ENCODE data around the gene MAOA.

MAOA gene

DNA sequence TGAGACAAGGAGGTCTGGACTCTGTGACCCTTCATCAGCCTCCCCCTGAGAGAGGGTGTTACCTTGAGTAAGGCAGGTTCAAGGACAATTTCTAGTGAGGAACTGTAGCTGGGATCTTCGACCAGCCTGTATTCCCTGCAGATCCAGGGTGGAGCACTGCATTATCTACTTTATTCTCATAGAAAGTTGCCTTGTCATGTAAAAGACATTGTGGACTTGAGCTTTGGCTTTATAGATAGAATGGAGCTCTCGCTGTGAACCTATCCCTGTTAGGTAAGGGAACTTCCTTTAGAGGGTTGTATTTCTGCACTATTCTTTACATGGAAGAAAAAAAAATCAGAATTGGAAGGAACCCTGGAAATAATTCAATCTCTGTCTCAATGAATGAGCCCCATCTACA, 91.4 kb downstream of the MAOA start:
- Histone ChIP-seq H3K27ac (no peak overlapping the region), H3K36me3 (peaks cover 0 to 22% (median 20%) of the 10 kb centered on the region in 3 donors), H3K4me3 (no peak overlapping the region), H3K27me3 (no peaks in the 10 kb centered on the region), H3K4me1 (peaks cover 0 to 8% (median 0%) of the 10 kb centered on the region in 4 donors), H3K9me3 (peaks cover 0 to 7% (median 5%) of the 10 kb centered on the region in 3 donors)
- TF ChIP-seq, protein P1, sequence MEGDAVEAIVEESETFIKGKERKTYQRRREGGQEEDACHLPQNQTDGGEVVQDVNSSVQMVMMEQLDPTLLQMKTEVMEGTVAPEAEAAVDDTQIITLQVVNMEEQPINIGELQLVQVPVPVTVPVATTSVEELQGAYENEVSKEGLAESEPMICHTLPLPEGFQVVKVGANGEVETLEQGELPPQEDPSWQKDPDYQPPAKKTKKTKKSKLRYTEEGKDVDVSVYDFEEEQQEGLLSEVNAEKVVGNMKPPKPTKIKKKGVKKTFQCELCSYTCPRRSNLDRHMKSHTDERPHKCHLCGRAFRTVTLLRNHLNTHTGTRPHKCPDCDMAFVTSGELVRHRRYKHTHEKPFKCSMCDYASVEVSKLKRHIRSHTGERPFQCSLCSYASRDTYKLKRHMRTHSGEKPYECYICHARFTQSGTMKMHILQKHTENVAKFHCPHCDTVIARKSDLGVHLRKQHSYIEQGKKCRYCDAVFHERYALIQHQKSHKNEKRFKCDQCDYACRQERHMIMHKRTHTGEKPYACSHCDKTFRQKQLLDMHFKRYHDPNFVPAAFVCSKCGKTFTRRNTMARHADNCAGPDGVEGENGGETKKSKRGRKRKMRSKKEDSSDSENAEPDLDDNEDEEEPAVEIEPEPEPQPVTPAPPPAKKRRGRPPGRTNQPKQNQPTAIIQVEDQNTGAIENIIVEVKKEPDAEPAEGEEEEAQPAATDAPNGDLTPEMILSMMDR (IDR thresholded peaks at IDR 0.05): no peak
- DNase-seq: no peak
- intact Hi-C loops (cut with DNase I; ENCODE audit: low total_unique reads): no loop called here

DNA sequence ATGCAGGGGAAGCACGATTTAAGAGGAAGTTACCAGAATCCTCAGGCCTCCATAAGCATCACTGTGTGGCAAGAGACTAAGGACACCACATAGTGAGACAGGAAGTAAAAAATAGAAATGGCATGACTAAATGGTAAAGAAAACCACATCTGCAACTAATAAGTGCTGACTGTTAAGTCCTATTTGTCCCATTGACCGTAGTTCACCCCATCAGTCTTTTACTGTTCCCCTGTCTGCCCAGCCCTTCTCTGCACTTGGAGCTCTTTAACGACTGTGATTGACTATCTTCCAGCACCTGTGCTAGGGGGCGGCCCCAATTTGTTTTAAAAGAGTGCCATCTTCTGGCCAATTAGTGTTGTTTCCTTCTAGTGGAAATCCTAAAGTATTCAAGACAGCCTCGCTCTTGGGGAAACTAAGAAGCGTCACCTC, 94.2 kb downstream of the MAOA start:
- H3K4me1 ChIP-seq: peaks cover 0 to 5% (median 0%) of the 10 kb centered on the region in 4 donors
- no peak overlapping the region for H3K27ac ChIP-seq
- H3K36me3 ChIP-seq: peaks cover 0 to under 1% (median 0%) of the 10 kb centered on the region in 3 donors
- intact Hi-C loops (cut with DNase I; ENCODE audit: low total_unique reads): loop anchor here (1.0 kb wide), 1 partner anchor 191 kb away; no protein-coding TSS in a partner anchor
- H3K4me3 ChIP-seq: no peak overlapping the region
- TF ChIP-seq, protein P1 (IDR thresholded peaks at IDR 0.05): peak; percentile 41 to 53
- H3K27me3 ChIP-seq: no peaks in the 10 kb centered on the region
- peak; percentile 47 to 67 for DNase-seq
- peaks cover 0 to 7% (median 5%) of the 10 kb centered on the region in 3 donors for H3K9me3 ChIP-seq

DNA sequence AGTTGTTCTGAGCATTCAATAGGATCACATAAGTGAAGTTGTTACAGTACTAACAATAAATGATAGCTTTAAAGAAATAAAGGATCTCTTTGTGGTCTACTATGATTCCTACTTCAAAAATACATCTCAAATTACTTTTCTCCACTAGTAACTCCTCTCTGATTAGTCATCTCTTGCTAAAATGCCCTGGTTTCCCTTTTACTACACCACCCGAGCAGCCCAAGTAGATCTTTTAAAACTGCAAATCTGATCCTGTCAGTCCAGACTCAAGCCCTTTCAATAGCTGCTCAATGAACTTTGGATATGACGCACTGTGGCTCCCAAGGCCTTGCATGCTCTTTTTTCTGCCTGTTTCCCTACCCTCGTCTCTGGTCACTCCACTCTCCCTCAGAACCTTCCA, 97.5 kb downstream of the MAOA start:
- no peaks in the 10 kb centered on the region for H3K36me3 ChIP-seq
- no peak overlapping the region for H3K27ac ChIP-seq
- TF ChIP-seq, protein P1 (IDR thresholded peaks at IDR 0.05): no peak
- H3K9me3 ChIP-seq: peaks cover 0 to 7% (median 5%) of the 10 kb centered on the region in 3 donors
- H3K4me3 ChIP-seq: no peak overlapping the region
- peaks cover 0 to 5% (median 0%) of the 10 kb centered on the region in 4 donors for H3K4me1 ChIP-seq
- intact Hi-C loops (cut with DNase I; ENCODE audit: low total_unique reads): no loop called here
- no peak for DNase-seq
- no peaks in the 10 kb centered on the region for H3K27me3 ChIP-seq

DNA sequence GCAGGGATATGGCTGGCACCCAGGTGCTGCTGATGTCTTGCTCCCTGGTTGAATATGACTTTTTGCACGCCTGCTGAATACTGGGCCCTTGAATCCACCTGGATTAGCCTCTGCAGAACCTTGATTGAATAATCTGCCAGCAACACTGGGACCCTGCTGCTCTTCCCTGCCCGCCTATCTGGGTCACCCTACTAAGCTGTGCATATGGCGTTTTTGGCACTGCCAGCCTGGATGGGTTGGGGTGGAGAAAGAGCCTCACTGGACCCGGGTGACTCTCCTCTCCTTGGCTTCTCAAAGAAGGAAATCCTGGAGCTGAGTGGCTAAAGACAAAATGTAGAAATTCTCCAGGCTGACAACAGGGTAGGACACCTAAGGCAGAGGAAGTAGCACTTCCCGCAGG, 100.0 kb downstream of the MAOA start:
- no peaks in the 10 kb centered on the region for H3K27me3 ChIP-seq
- no peaks in the 10 kb centered on the region for H3K36me3 ChIP-seq
- H3K9me3 ChIP-seq: peaks cover 0 to 7% (median 5%) of the 10 kb centered on the region in 3 donors
- no peak overlapping the region for H3K4me3 ChIP-seq
- TF ChIP-seq, protein P1 (IDR thresholded peaks at IDR 0.05): no peak
- intact Hi-C loops (cut with DNase I; ENCODE audit: low total_unique reads): no loop called here
- DNase-seq: no peak
- H3K27ac ChIP-seq: no peak overlapping the region
- no peaks in the 10 kb centered on the region for H3K4me1 ChIP-seq

DNA sequence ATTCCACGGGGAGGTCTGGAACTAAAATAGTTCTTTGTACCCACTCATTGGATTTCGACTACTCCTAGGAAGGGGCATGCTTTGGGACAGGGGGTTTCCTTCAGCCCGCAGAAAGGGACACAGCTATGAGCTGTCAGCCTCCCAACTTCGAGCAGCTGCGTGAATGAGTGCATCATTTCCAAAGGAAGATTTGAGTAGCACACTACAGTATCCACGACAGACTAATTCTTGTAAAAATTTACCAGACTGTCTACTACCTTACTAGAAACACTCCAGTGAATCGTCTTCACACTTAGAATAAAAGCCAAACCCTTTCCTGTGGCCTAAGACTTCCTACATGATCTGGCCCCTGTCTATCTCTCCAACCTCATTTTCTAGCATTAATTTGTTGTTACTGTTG, 101.9 kb downstream of the MAOA start:
- intact Hi-C loops (cut with DNase I; ENCODE audit: low total_unique reads): no loop called here
- no peak for DNase-seq
- Histone ChIP-seq H3K4me1 (no peaks in the 10 kb centered on the region), H3K36me3 (no peaks in the 10 kb centered on the region), H3K27me3 (no peaks in the 10 kb centered on the region), H3K4me3 (no peak overlapping the region), H3K27ac (no peak overlapping the region), H3K9me3 (no peaks in the 10 kb centered on the region)
- TF ChIP-seq, protein P1 (IDR thresholded peaks at IDR 0.05): no peak

Data from tibial artery (tissue), 4 donors.